GM21515 (cell line): ENCODE data around the gene TSPAN12.

Experiments used
- ATAC-seq: cut with Tn5 transposase; IDR thresholded peaks from one replicate; pipeline ENCODE4 v1.9.1; 2021; ENCODE audit not compliant: unreplicated experiment

Gene TSPAN12

GRCh38 chr7:120843109-120843508 lies 14.8 kb downstream of the TSPAN12 start:
- ATAC-seq: no peak

DNA sequence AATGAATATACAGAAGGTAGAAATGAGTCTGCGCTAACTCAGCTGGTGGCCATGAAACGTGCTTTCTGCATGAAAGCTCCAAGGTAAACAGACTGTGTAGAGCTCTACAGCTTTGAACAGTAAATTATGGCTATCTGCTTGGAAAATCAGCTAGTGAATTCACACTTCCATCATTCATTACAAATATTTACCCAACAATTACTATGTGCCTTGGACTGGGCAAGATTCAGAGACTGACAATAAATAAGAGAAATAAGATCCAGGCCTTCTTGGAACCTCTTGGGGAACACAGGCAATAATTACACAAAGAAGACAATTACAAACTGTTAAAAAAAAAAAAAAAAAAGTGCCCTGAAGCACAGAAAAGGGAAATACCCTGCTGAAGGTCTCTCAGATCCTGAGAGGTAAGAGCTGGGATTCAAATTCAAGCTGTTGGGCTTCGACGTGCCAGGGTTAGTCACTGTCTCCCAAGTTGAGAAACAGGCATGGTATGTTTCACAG lies 15.8 kb downstream of the TSPAN12 start:
- no peak for ATAC-seq

DNA sequence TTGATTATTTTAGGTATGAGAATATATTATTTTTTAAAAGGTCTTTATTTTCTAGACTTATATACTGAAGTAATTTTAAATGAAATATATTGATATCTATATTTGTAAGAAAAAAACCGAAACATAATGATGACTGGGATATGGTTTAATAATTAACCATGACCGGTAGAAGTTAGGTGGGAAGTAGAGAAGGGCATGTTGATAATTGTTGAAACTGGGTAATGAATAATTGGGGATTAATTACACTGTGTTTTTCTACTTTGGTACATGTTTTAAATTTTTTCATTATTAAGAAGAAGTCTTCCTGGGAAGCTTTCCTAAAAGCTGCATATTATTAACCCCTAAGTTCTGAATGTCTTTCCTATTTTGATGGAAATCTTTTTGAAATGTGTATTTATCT lies 16.3 kb downstream of the TSPAN12 start:
- no peak for ATAC-seq

DNA sequence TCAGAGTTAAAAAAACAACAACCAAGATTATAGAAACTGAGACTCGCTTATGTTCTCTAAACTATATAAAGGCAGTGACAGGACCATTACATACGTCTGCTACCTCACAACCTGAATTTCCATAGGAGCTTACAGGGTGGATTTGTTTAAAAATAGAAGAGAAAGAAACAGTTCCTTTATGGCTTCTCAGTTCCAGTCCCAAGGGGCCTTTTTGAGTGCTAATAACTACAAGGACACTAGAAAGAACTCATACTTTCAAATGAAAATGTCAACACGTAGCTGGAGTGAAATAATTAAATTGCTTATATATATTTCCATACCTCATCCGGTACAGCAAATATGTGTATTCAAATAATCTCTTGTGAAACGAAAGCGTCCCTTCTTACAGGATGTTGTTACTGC lies 19.7 kb downstream of the TSPAN12 start:
- ATAC-seq: peak; percentile 71

GRCh38 chr7:120837599-120837998 lies 20.3 kb downstream of the TSPAN12 start:
- no peak for ATAC-seq

DNA sequence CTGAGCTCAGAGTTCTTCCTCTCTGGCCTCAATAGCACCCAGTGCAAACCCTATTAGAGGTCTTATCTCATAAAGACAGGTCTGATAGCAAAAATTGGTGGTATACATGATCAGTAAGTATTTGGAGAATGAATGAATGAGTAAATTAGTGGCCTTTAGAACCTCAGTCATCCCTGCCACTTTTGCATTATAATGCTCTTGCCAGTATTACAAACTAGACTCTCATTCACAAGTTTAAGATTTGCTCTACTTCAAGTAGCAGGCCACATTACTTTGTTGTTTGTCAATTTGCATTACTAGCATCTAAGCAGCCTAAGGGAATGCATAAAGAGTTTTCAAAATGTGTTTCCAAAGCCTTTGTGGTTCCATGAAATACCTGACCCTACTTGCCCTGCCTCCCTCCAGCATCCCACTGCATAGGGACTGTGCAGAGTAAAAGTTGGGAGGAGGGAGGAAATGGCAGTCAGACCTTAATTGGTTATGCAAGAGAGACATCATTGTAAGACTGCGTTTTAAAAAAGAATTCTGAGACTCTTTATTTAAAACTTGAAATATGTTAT lies 21.3 kb downstream of the TSPAN12 start:
- ATAC-seq: no peak

GRCh38 chr7:120834726-120835125 lies 23.2 kb downstream of the TSPAN12 start:
- ATAC-seq: no peak

GRCh38 chr7:120833546-120833945 lies 24.4 kb downstream of the TSPAN12 start:
- no peak for ATAC-seq

DNA sequence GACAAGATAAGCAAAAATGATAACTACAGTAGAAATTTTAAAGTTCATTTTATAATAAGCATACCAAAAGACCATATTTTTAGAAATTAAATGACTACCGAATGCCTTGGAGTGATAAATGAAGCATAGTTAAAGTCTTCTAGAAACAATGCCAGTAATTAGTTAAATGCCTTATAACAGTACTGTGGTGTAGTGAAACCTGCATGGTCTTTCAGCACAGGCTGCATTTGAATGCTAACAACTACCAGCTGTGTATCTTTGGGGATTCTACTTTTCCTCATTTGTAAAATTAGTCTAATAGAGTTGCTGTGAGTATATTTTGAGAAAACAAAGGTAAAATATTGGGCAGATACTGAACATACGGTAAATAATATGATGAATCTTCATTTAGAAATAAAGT lies 25.1 kb downstream of the TSPAN12 start:
- ATAC-seq: no peak

GRCh38 chr7:120831260-120831659 lies 26.7 kb downstream of the TSPAN12 start:
- ATAC-seq: no peak

- ATAC-seq: no peak
Measured at GRCh38 chr7:120829487-120829886, 28.5 kb downstream of the TSPAN12 start.

DNA sequence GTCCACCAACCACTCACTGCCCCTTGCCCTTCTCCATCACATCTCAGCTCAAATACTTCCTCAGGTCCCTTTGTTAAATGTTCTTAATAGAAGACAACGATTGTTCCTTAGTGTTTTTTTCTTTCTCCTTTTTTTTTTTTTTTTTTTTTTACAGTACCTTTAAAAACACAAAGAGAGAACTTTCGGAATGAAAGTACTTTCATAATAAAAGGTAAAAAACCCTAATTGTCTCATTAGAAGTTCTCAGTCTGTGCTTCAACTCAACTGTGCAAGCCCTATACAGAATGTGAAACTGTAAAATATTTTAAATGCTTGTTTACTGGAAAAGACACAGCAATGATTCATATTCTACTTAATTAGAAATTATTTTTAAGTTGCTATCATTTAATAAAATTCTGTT lies 29.4 kb downstream of the TSPAN12 start:
- ATAC-seq: no peak

DNA sequence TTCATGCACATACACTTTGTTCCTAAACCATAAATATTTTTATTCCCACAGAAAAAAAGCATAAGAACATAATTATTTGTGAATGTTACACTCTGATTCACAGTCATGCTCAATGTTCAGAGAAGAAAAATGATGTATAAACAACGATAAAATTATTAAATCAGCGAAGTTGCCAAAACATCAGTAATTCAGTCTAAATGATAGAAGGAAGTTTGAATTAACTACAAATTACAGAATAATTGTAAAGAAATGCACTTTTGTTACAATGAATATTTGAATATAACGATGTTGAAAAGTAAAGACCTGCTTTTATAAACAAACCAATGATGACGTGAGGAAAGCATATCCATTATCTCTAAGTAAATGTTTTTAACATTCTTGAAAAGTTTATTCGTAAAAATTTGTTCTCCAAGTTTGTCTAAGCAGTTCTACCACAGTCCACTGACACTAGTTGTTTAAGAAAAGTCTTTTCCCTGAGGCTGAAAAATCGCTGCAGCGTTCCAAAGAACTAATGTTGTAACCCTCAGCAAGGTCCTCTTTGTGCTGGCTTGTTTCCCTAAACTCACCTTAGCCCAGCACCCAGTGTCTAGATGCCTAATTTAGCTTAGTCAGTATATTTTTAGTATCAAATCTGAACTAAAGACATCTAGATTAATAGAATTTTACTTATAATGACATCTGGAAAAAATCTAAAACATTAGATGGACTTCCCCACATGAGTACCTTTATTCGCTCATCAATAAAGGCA lies 30.4 kb downstream of the TSPAN12 start:
- no peak for ATAC-seq

DNA sequence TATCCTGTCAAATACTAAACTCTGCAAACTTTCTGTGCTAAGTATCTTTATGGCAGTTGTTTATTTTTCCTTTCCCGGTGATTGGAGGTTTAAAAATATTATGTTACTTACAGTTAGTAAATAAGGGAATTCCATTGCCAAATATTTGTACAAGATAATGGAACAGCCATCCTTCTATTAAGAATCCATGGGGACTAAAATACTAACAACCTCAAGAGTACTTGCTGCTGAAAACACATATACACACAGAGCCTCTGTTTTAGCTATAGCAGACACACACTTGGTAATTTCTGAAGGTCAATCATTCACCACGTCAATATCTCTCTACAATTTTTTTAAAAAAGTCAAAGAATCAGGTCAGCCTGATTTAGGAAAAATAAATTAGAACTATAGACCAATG lies 32.4 kb downstream of the TSPAN12 start:
- no peak for ATAC-seq

DNA sequence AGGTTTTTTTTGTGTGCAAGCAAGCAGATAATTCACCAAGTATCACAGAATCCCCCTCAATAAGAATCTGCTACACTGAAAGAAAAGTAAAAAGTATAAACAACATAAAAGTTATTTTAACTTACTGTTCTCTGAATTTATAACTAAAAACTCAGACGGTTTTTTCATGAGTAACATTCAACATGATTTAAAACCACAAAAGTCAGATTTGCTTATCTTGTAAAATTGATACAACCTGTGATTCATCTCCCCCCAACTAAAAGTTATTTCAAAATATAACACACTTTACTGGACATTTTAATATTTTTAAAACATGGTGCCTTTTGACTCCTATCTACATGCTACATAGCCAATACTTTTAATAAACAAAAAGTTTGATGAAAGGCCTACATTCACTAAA lies 32.8 kb downstream of the TSPAN12 start:
- no peak for ATAC-seq

- no peak for ATAC-seq
Measured at GRCh38 chr7:120819861-120820260, 38.1 kb downstream of the TSPAN12 start.

DNA sequence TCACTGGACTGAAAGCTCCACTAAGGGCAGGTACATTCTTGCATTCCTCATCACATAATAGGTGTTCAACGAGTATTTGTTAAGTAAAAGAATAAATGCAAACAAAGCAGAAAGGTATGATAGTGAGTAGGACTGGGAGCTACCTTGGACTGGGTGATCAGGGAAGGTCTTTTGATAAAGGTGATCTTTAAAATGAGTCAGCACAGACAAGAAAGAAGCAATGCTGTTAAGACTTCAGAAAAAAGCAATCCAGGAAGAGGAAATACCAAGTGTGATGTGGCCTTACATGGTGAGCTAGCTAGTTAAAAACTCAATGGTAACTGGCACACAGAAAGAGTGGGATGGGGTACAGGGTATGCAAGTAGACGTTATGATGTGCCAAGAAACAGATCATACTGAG lies 40.1 kb downstream of the TSPAN12 start:
- ATAC-seq: no peak

- ATAC-seq: no peak
Measured at GRCh38 chr7:120814253-120814939, 43.5 kb downstream of the TSPAN12 start.

- no peak for ATAC-seq
Measured at GRCh38 chr7:120813546-120814252, 44.2 kb downstream of the TSPAN12 start.

- no peak for ATAC-seq
Measured at GRCh38 chr7:120813089-120813488, 44.9 kb downstream of the TSPAN12 start.

DNA sequence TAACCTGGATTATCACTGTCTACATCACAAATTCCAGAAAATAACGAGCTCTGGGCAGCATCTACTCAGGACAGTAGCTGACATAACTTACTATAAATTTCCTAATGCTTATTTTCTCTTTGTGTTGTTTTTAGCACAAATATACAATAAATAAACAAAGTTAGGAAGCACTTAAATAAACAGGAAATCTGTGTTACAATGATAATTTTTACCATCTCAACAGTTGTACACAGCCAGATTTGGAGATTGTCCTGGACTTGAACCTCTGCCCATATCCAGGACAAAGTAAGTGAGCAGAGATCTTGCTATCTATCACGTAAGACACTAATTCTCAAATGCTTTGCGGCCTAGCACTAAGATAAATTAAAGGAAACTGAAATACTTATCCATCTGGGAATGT lies 48.7 kb downstream of the TSPAN12 start:
- ATAC-seq: no peak

- no peak for ATAC-seq
Measured at GRCh38 chr7:120807390-120807789, 50.6 kb downstream of the TSPAN12 start.
